Psoas muscle (tissue), 8 donors: ENCODE data around the gene ISG20. TPM values are rescaled to one million over a fixed set of nuclear protein-coding genes. Genes with fewer than 3 reads are reported as not detected.

Experiments used
- ATAC-seq, 4 donors: fragments of 200-7000 bp; cut with Tn5 transposase; one replicate each; pipeline ENCODE4 v1.9.1; 2020; ENCODE audit warnings: moderate library complexity in 3 of 4, mild to moderate bottlenecking in 2 of 4
- DNase-seq, 2 donors: peaks; one replicate each; pipeline ENCODE4 v3.0.0-alpha.2; 2020
- H3K27ac ChIP-seq: fragments of 200-600 bp; one replicate; pipeline ENCODE4 v1.8.0; 2022
- H3K27me3 ChIP-seq, 3 donors: fragments of 200-600 bp in 1 of 3; one replicate each; pipeline versions ENCODE4 v1.6.1 to v1.8.0; 2013 to 2022; ENCODE audit warnings: low read length in 2 of 3, mild to moderate bottlenecking in 2 of 3, moderate library complexity in 1 of 3; ENCODE audit not compliant: insufficient read depth in 3 of 3
- H3K36me3 ChIP-seq, 2 donors: fragments of 200-600 bp in 1 of 2; one replicate each; pipeline versions ENCODE4 v1.6.1 to v1.8.0; 2013 to 2022; ENCODE audit warnings: low read depth in 1 of 2, mild to moderate bottlenecking in 1 of 2, moderate library complexity in 1 of 2; ENCODE audit not compliant: insufficient read depth in 1 of 2
- H3K4me1 ChIP-seq: fragments of 200-600 bp; one replicate; pipeline ENCODE4 v1.8.0; 2022
- H3K4me3 ChIP-seq: fragments of 200-600 bp; one replicate; pipeline ENCODE4 v1.8.0; 2022; ENCODE audit warnings: mild to moderate bottlenecking
- H3K9me3 ChIP-seq: fragments of 200-600 bp; one replicate; pipeline ENCODE4 v1.8.0; 2022
- CTCF ChIP-seq: fragments of 200-600 bp; IDR thresholded peaks from one replicate; pipeline ENCODE4 v1.8.0; 2022; ENCODE audit warnings: antibody characterized with exemption
- WGBS, 3 donors: extraction: QIAGEN DNeasy Blood & Tissue Kit; methylation state at CpG; one replicate each; pipeline versions ENCODE4 v1.1.6 to v1.1.7; 2013; 5-methylcytosine and 5-hydroxymethylcytosine counted together
- intact Hi-C, 2 donors: fragments of 100-400 bp; cut with DNase I; formaldehyde crosslinking; loops; one replicate each; pipeline versions ENCODE4 v1.11.0 to v1.14.2; 2022
- polyA plus RNA-seq, 3 donors: library from polyadenylated mRNA; stranded (reverse); fragments of 200-250 nt; gene quantifications; one replicate each; pipeline ENCODE4 v1.2.3, GENCODE V29; 2013
- total RNA-seq, 4 donors: library from RNA; stranded (reverse); fragmentation: NEBNext Ultra II Directional in 2 of 4; extraction: Animal tissue kit (Norgen Biotek cat#: 25700) in 2 of 4; gene quantifications; one replicate each; pipeline versions ENCODE4 v1.2.1 to v1.2.4, GENCODE V29; 2021 to 2023
- donor health status: healthy with polysubstance abuse.
- donor health status: DM: no; HTN: no; CAD: no; lungs with moderate emphysema.
- donor health status: Bipolar disorder and iron deficiency.
- donor health status: healthy.
- donor health status: DM: yes; HTN: yes; CAD: no.
- donor health status: DM: no; HTN: no; CAD: no.
- donor health status: DM: no; HTN: no; CAD: no.
- donor health status: DM: yes; HTN: yes; CAD: no.

The ISG20 gene
- total and polyA plus RNA-seq, 7 donors = 1.1 to 7.4 (median 3.8) TPM

GRCh38 chr15:88617790-88618189, 21.0 kb upstream of the ISG20 start:
- Histone ChIP-seq H3K4me3 (no peak overlapping the region), H3K36me3 (no peaks in the 10 kb centered on the region), H3K27ac (no peak overlapping the region), H3K9me3 (no peaks in the 10 kb centered on the region), H3K4me1 (peaks cover 8% of the 10 kb centered on the region), H3K27me3 (no peaks in the 10 kb centered on the region)
- 43 to 62% (median 55%) methylated on average over 1 of the region's 1 CpG for WGBS, 3 donors
- TF ChIP-seq CTCF = no peak
- DNase-seq = no peak
- no peak for ATAC-seq
- intact Hi-C loops = loop anchor here in 1 of 2 donors (5.0 kb wide), 1 partner anchor 150 kb away; the partner anchor contains the start of genes MRPL46 and MRPS11

DNA sequence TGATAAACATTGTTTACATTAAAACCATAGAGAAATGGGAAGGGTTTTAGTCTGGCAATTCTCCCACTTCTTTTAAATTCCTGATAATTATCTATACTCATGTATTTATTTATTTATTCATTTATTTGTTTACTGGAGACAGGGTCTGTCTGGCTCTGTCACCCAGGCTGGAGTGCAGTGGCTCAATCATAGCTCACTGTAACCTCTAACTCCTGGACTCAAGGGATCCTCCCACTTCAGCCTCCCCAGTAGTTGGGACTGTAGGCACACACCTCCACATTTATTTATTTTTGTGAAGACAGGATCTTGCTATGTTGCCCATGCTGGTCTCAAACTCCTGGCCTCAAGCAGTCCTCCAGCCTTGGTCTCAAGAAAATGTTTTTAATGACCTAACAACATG, 20.1 kb upstream of the ISG20 start:
- no peak overlapping the region for H3K4me3 ChIP-seq
- ATAC-seq (no peak), DNase-seq (no peak)
- peaks cover 0 to 5% of the 10 kb centered on the region in 2 donors for H3K36me3 ChIP-seq
- intact Hi-C loops = loop anchor here in 1 of 2 donors (5.0 kb wide), 1 partner anchor 151 kb away; the partner anchor contains the start of genes MRPL46 and MRPS11
- TF ChIP-seq CTCF = no peak
- peaks cover 17% of the 10 kb centered on the region for H3K4me1 ChIP-seq
- no peak overlapping the region for H3K27ac ChIP-seq
- H3K9me3 ChIP-seq = no peaks in the 10 kb centered on the region
- H3K27me3 ChIP-seq = no peaks in the 10 kb centered on the region

DNA sequence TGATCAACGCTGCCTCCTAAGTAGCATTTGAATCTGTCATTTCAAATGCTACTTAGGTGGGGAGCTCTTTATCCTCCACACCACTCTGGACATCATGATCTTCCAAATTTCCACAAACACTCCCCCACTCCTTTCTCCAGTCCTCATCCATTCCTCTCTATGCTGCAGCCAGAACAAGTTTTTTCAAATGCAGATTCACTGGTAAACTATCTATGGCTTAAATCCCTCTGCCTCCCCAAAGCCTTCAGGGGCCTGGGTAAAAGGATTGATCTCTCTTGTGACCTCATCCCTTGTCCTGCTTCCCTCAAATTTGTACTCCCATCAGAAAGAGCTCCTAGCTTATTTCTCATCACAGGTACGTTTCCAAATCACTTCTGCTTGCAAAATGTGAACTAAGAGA, 19.0 kb upstream of the ISG20 start:
- TF ChIP-seq CTCF = no peak
- Histone ChIP-seq H3K4me1 (peaks cover 26% of the 10 kb centered on the region), H3K27ac (no peak overlapping the region), H3K9me3 (no peaks in the 10 kb centered on the region), H3K4me3 (no peak overlapping the region), H3K27me3 (no peaks in the 10 kb centered on the region), H3K36me3 (peaks cover 0 to 8% of the 10 kb centered on the region in 2 donors)
- ATAC-seq = no peak
- intact Hi-C loops = loop anchor here in 1 of 2 donors (5.0 kb wide), 2 partner anchors 152 to 278 kb away; partner anchors contain the start of genes HAPLN3, MRPL46 and MRPS11
- DNase-seq = no peak
- 82 to 95% (median 84%) methylated on average over 2 of the region's 2 CpGs for WGBS, 3 donors

- TF ChIP-seq CTCF = no peak
- peak; percentile 98 to 100 (median 98) for ATAC-seq
- Histone ChIP-seq H3K27me3 (no peaks in the 10 kb centered on the region), H3K9me3 (no peaks in the 10 kb centered on the region), H3K4me3 (peak within 1 kb of the TSS; percentile 74), H3K27ac (peak within 1 kb of the TSS; percentile 92), H3K4me1 (peaks cover 26% of the 10 kb centered on the region), H3K36me3 (peaks cover 0 to 10% of the 10 kb centered on the region in 2 donors)
- WGBS, 3 donors = 0% methylated on average over 61 to 71 of the region's 71 CpGs
- peak; percentile 96 to 98 for DNase-seq
- intact Hi-C loops = loop anchor here in 1 of 2 donors (5.0 kb wide), 1 partner anchor 276 kb away; the partner anchor contains the start of gene HAPLN3
These were observed 17.6 kb upstream of the ISG20 start, which contains the start of gene AEN for GRCh38 chr15:88620995-88621772. TSS of gene AEN (plus strand) at chr15:88621340. CDS start at chr15:88626210, 4,870 bp downstream.
